Loucy (cell line): ENCODE measurements around the gene FGA.

Experiments
- CTCF ChIP-seq: fragments of 200-600 bp; sonication (generic); conservative IDR thresholded peaks from 2 replicates; pipeline ENCODE4 v1.5.1; 2014; ENCODE audit warnings: mild to moderate bottlenecking, antibody characterized with exemption, low read length
- EZH2phosphoT487 ChIP-seq: fragments of 200-600 bp; IDR thresholded peaks from 2 replicates; pipeline ENCODE4 v1.6.1; 2018; ENCODE audit warnings: antibody characterized with exemption, mild to moderate bottlenecking, moderate library complexity, borderline replicate concordance

DNA sequence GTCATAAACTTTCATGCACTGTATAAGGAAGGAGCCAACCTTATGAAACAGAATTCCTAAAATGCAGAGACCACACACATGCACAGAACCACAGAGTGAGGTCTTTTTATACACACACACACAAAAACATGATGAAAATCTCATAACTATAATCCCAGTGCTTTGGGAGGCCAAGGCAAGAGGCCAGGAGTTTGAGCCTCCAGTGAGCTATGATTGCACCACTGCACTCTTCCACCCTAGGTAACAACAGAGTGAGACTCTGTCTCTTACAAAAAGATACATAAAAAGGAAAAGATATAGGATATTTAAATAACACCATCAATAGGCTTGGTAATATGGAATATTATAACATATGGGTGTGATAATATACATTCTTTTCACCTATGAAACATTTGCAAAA lies 10.6 kb downstream of the FGA start:
- no peak for TF ChIP-seq CTCF
- no peak for TF ChIP-seq EZH2phosphoT487
